K562 (cell line): ENCODE measurements around the gene SORBS2. TPM values are rescaled to one million over a fixed set of nuclear protein-coding genes. Genes with fewer than 3 reads are reported as not detected.

ENCODE experiments used
- ELF1 ChIP-seq: fragments of 200-800 bp; sonication (Bioruptor generic); IDR thresholded peaks from 2 replicates; pipeline ENCODE4 v1.6.1; 2016; ENCODE audit warnings: missing genetic modification characterization, missing compliant biosample characterization
- HMG20B ChIP-seq: fragments of 250-450 bp; sonication (Bioruptor Pico); IDR thresholded peaks from 2 replicates; pipeline ENCODE4 v1.5.0; 2021; ENCODE audit warnings: mild to moderate bottlenecking
- KHSRP ChIP-seq: fragments of 450-650 bp; IDR thresholded peaks from 2 replicates; pipeline ENCODE4 v1.6.1; 2017
- NONO ChIP-seq, 2 experiments: fragments of 200-400 bp in 1 of 2; fragments of 450-650 bp in 1 of 2; formaldehyde crosslinking in 1 of 2; IDR thresholded peaks; 2 replicates each; pipeline ENCODE4 v1.6.1; 2017; ENCODE audit warnings: low read depth in 2 of 2, mild to moderate bottlenecking in 2 of 2, moderate library complexity in 2 of 2, low read length in 1 of 2
- SNRNP70 ChIP-seq: fragments of 200-400 bp; formaldehyde crosslinking; optimal IDR thresholded peaks from 2 replicates; pipeline ENCODE3; 2017; ENCODE audit warnings: low read depth, low read length
- ZKSCAN8 ChIP-seq: fragments of 200-800 bp; sonication (Bioruptor generic); IDR thresholded peaks from 2 replicates; pipeline ENCODE4 v1.6.1; 2016; ENCODE audit warnings: missing genetic modification characterization, missing compliant biosample characterization
- polyA plus RNA-seq, 8 experiments: library from polyadenylated mRNA; depleted of rRNA in 4 of 8; stranded (reverse) in 5 of 8; unstranded in 3 of 8; fragments of >200 nt; fragmentation: Nextera tagmentation in 2 of 8; fragmentation: Illumina TruSeq in 1 of 8; extraction: Ambion mirVana in 2 of 8; extraction: Trizol in 1 of 8; gene quantifications; 2 replicates each; pipeline versions ENCODE4 v1.2.1 to v1.2.3, GENCODE V29; 2011 to 2014; ENCODE audit warnings: inconsistent platforms in 1 of 8, missing spikeins in 1 of 8
- total RNA-seq, 7 experiments: library from RNA; depleted of rRNA in 6 of 7; stranded (reverse); fragments of >200 nt in 6 of 7; fragmentation: Illumina TruSeq in 2 of 7; extraction: Trizol in 2 of 7; gene quantifications; 2 replicates each; pipeline versions ENCODE4 v1.2.1 to v1.2.3, GENCODE V29; 2011 to 2021; ENCODE audit warnings: low replicate concordance in 1 of 7
- TF ChIP-seq, protein P1 (sequence below): fragments of 450-650 bp; IDR thresholded peaks from 2 replicates; pipeline ENCODE4 v1.6.1; 2016; ENCODE audit warnings: mild to moderate bottlenecking, moderate library complexity
- TF ChIP-seq, protein P2 (sequence below): sonication (generic); formaldehyde crosslinking; IDR thresholded peaks from 2 replicates; pipeline ENCODE4 v1.8.0; 2022; ENCODE audit warnings: missing genetic modification reagents, mild to moderate bottlenecking, moderate library complexity, borderline replicate concordance
- TF ChIP-seq, protein P3 (sequence below): fragments of 250-450 bp; sonication (Bioruptor Pico); IDR thresholded peaks from 2 replicates; pipeline ENCODE4 v1.4.0; 2020; ENCODE audit warnings: mild to moderate bottlenecking
- TF ChIP-seq, protein P4 (sequence below): fragments of 450-650 bp; IDR thresholded peaks from 2 replicates; pipeline ENCODE4 v1.6.1; 2016; ENCODE audit warnings: missing biosample characterization, missing genetic modification characterization
- TF ChIP-seq, protein P5 (sequence below): fragments of 450-650 bp; IDR thresholded peaks from 2 replicates; pipeline ENCODE4 v1.6.1; 2016; ENCODE audit warnings: antibody characterized with exemption

The SORBS2 gene
- total and polyA plus RNA-seq, 9 of the 15 experiments (the other 6 are each of a cell fraction or from before 2014, with no cell fraction given): 0.29 TPM; not detected in 8

DNA sequence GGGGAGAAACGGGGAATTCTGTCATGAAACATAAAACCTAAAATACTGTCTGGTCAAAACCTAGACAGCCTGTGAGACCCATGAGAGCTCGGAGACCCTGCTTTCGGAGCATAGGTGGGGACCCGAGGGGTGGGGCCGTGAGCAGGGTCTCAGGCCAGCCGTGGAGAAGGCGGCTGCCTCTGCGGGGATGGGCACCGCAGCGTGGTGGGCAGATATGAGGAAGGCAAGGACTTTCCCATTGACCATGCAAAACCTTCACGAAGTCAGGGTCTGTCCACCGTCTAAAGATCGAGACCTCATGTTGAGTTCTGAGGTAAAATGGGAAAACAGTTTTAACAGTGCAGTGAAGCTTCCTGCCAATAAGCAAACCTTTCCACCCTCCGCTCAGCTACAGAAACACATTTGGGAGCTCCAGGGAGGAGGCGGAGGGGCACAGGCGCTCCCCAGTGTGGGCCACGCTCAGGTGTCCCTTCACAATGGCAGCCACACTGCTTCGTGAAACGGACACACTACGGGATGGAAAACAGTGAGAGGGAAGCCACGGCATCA is 74.4 kb downstream of the SORBS2 start (continued):
- TF ChIP-seq, protein P1, sequence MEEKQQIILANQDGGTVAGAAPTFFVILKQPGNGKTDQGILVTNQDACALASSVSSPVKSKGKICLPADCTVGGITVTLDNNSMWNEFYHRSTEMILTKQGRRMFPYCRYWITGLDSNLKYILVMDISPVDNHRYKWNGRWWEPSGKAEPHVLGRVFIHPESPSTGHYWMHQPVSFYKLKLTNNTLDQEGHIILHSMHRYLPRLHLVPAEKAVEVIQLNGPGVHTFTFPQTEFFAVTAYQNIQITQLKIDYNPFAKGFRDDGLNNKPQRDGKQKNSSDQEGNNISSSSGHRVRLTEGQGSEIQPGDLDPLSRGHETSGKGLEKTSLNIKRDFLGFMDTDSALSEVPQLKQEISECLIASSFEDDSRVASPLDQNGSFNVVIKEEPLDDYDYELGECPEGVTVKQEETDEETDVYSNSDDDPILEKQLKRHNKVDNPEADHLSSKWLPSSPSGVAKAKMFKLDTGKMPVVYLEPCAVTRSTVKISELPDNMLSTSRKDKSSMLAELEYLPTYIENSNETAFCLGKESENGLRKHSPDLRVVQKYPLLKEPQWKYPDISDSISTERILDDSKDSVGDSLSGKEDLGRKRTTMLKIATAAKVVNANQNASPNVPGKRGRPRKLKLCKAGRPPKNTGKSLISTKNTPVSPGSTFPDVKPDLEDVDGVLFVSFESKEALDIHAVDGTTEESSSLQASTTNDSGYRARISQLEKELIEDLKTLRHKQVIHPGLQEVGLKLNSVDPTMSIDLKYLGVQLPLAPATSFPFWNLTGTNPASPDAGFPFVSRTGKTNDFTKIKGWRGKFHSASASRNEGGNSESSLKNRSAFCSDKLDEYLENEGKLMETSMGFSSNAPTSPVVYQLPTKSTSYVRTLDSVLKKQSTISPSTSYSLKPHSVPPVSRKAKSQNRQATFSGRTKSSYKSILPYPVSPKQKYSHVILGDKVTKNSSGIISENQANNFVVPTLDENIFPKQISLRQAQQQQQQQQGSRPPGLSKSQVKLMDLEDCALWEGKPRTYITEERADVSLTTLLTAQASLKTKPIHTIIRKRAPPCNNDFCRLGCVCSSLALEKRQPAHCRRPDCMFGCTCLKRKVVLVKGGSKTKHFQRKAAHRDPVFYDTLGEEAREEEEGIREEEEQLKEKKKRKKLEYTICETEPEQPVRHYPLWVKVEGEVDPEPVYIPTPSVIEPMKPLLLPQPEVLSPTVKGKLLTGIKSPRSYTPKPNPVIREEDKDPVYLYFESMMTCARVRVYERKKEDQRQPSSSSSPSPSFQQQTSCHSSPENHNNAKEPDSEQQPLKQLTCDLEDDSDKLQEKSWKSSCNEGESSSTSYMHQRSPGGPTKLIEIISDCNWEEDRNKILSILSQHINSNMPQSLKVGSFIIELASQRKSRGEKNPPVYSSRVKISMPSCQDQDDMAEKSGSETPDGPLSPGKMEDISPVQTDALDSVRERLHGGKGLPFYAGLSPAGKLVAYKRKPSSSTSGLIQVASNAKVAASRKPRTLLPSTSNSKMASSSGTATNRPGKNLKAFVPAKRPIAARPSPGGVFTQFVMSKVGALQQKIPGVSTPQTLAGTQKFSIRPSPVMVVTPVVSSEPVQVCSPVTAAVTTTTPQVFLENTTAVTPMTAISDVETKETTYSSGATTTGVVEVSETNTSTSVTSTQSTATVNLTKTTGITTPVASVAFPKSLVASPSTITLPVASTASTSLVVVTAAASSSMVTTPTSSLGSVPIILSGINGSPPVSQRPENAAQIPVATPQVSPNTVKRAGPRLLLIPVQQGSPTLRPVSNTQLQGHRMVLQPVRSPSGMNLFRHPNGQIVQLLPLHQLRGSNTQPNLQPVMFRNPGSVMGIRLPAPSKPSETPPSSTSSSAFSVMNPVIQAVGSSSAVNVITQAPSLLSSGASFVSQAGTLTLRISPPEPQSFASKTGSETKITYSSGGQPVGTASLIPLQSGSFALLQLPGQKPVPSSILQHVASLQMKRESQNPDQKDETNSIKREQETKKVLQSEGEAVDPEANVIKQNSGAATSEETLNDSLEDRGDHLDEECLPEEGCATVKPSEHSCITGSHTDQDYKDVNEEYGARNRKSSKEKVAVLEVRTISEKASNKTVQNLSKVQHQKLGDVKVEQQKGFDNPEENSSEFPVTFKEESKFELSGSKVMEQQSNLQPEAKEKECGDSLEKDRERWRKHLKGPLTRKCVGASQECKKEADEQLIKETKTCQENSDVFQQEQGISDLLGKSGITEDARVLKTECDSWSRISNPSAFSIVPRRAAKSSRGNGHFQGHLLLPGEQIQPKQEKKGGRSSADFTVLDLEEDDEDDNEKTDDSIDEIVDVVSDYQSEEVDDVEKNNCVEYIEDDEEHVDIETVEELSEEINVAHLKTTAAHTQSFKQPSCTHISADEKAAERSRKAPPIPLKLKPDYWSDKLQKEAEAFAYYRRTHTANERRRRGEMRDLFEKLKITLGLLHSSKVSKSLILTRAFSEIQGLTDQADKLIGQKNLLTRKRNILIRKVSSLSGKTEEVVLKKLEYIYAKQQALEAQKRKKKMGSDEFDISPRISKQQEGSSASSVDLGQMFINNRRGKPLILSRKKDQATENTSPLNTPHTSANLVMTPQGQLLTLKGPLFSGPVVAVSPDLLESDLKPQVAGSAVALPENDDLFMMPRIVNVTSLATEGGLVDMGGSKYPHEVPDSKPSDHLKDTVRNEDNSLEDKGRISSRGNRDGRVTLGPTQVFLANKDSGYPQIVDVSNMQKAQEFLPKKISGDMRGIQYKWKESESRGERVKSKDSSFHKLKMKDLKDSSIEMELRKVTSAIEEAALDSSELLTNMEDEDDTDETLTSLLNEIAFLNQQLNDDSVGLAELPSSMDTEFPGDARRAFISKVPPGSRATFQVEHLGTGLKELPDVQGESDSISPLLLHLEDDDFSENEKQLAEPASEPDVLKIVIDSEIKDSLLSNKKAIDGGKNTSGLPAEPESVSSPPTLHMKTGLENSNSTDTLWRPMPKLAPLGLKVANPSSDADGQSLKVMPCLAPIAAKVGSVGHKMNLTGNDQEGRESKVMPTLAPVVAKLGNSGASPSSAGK: no peak
- no peak for TF ChIP-seq ELF1 (tag)
- TF ChIP-seq, protein P2, sequence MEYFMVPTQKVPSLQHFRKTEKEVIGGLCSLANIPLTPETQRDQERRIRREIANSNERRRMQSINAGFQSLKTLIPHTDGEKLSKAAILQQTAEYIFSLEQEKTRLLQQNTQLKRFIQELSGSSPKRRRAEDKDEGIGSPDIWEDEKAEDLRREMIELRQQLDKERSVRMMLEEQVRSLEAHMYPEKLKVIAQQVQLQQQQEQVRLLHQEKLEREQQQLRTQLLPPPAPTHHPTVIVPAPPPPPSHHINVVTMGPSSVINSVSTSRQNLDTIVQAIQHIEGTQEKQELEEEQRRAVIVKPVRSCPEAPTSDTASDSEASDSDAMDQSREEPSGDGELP: no peak
- TF ChIP-seq, protein P3, sequence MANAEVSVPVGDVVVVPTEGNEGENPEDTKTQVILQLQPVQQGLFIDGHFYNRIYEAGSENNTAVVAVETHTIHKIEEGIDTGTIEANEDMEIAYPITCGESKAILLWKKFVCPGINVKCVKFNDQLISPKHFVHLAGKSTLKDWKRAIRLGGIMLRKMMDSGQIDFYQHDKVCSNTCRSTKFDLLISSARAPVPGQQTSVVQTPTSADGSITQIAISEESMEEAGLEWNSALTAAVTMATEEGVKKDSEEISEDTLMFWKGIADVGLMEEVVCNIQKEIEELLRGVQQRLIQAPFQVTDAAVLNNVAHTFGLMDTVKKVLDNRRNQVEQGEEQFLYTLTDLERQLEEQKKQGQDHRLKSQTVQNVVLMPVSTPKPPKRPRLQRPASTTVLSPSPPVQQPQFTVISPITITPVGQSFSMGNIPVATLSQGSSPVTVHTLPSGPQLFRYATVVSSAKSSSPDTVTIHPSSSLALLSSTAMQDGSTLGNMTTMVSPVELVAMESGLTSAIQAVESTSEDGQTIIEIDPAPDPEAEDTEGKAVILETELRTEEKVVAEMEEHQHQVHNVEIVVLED (CRISPR knock-in tag): no peak
- no peak for TF ChIP-seq KHSRP
- TF ChIP-seq, protein P4, sequence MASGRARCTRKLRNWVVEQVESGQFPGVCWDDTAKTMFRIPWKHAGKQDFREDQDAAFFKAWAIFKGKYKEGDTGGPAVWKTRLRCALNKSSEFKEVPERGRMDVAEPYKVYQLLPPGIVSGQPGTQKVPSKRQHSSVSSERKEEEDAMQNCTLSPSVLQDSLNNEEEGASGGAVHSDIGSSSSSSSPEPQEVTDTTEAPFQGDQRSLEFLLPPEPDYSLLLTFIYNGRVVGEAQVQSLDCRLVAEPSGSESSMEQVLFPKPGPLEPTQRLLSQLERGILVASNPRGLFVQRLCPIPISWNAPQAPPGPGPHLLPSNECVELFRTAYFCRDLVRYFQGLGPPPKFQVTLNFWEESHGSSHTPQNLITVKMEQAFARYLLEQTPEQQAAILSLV (tag): no peak
- TF ChIP-seq NONO (IDR thresholded peaks at IDR 0.05; ENCODE audit: low read depth in 2 of 2, low read length in 1 of 2): no peak
- no peak for TF ChIP-seq HMG20B (CRISPR knock-in tag)
- no peak for TF ChIP-seq SNRNP70
- TF ChIP-seq, protein P5, sequence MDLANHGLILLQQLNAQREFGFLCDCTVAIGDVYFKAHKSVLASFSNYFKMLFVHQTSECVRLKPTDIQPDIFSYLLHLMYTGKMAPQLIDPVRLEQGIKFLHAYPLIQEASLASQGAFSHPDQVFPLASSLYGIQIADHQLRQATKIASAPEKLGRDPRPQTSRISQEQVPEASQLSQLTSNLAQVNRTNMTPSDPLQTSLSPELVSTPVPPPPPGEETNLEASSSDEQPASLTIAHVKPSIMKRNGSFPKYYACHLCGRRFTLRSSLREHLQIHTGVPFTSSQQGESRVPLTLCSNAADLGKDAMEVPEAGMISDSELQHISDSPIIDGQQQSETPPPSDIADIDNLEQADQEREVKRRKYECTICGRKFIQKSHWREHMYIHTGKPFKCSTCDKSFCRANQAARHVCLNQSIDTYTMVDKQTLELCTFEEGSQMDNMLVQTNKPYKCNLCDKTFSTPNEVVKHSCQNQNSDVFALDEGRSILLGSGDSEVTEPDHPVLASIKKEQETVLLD: no peak
- no peak for TF ChIP-seq ZKSCAN8 (CRISPR knock-in tag)
